Smooth muscle cell (in vitro differentiated cells): ENCODE results near the gene KANSL1. TPM values are rescaled to one million over a fixed set of nuclear protein-coding genes. Genes with fewer than 3 reads are reported as not detected.
"Not testable (repeated sequence)": the region's sequence is repeated elsewhere in the genome, so short reads cannot be mapped to it uniquely, and the experiment has no call there.

Experiments used
- DNase-seq: peaks from one replicate; lab custom pipeline; 2025; ENCODE audit not compliant: unreplicated experiment; lab: John Stamatoyannopoulos, UW
- H2AFZ ChIP-seq: fragments of 200-600 bp; sonication (generic); 2 replicates; pipeline ENCODE4 v1.6.0; 2016; ENCODE audit warnings: antibody characterized with exemption, low read depth, mild to moderate bottlenecking
- H3F3A ChIP-seq: fragments of 200-600 bp; sonication (generic); 2 replicates; pipeline ENCODE4 v1.6.0; 2017; ENCODE audit warnings: antibody characterized with exemption, low read depth
- H3K27ac ChIP-seq: fragments of 200-600 bp; sonication (generic); 2 replicates; pipeline ENCODE4 v1.5.1; 2016; ENCODE audit warnings: low read depth, mild to moderate bottlenecking
- H3K27me3 ChIP-seq: fragments of 200-600 bp; sonication (generic); 2 replicates; pipeline ENCODE4 v1.6.1; 2016; ENCODE audit warnings: low read depth, mild to moderate bottlenecking
- H3K36me3 ChIP-seq: fragments of 200-600 bp; sonication (generic); 2 replicates; pipeline ENCODE4 v1.5.1; 2016; ENCODE audit warnings: low read depth
- H3K4me1 ChIP-seq: fragments of 200-600 bp; sonication (generic); 2 replicates; pipeline ENCODE4 v1.5.1; 2016; ENCODE audit warnings: low read depth
- H3K4me2 ChIP-seq: fragments of 200-600 bp; sonication (generic); 2 replicates; pipeline ENCODE4 v1.6.0; 2016; ENCODE audit warnings: mild to moderate bottlenecking
- H3K4me3 ChIP-seq: fragments of 200-600 bp; sonication (generic); 2 replicates; pipeline ENCODE4 v1.5.1; 2016; ENCODE audit warnings: mild to moderate bottlenecking
- H3K79me2 ChIP-seq: fragments of 200-600 bp; sonication (generic); 2 replicates; pipeline ENCODE4 v1.6.0; 2016; ENCODE audit warnings: low read depth, mild to moderate bottlenecking
- H3K9ac ChIP-seq: fragments of 200-600 bp; sonication (generic); 2 replicates; pipeline ENCODE4 v1.6.0; 2016; ENCODE audit warnings: low read depth
- H3K9me3 ChIP-seq: fragments of 200-600 bp; sonication (generic); replicated peaks from 2 replicates; pipeline ENCODE4 v1.5.1; 2016; ENCODE audit warnings: low read depth
- H4K20me1 ChIP-seq: fragments of 200-600 bp; sonication (generic); 2 replicates; pipeline ENCODE4 v1.6.0; 2016; ENCODE audit warnings: low read depth
- CTCF ChIP-seq: fragments of 200-600 bp; sonication (generic); IDR thresholded peaks from 2 replicates; pipeline ENCODE4 v1.5.1; 2017; ENCODE audit warnings: borderline replicate concordance, mild to moderate bottlenecking, antibody characterized with exemption; ENCODE audit not compliant: insufficient read depth, poor library complexity, severe bottlenecking
- WGBS: methylation state at CpG from one replicate; pipeline ENCODE4 v1.1.7; 2016; ENCODE audit warnings: low lambda C conversion rate; 5-methylcytosine and 5-hydroxymethylcytosine counted together
- polyA plus RNA-seq: library from polyadenylated mRNA; unstranded; fragments of >200 nt; fragmentation: Nextera tagmentation; extraction: Ambion mirVana; gene quantifications from 2 replicates; pipeline ENCODE4 v1.2.1, GENCODE V29; 2016
- total RNA-seq: library from RNA; depleted of rRNA; stranded (reverse); fragments of >200 nt; gene quantifications from 2 replicates; pipeline ENCODE4 v1.2.3, GENCODE V29; 2014

KANSL1 gene
- total and polyA plus RNA-seq, 2 experiments from 2014 or later, result 16.9 to 69.7 TPM

GRCh38 chr17:46190763-46191162 is 2.5 kb downstream of the KANSL1 start:
- Histone ChIP-seq H2AFZ (no peak overlapping the region), H3F3A (peaks cover 14% of the 10 kb centered on the region), H3K4me3 (peak overlapping the region; percentile 97), H3K4me1 (peaks cover 32% of the 10 kb centered on the region), H3K36me3 (no peaks in the 10 kb centered on the region), H3K9ac (peak overlapping the region; percentile 94), H4K20me1 (peaks cover 85% of the 10 kb centered on the region), H3K27ac (peak overlapping the region; percentile 95), H3K9me3 (no peaks in the 10 kb centered on the region), H3K79me2 (peaks cover 84% of the 10 kb centered on the region), H3K4me2 (peak overlapping the region; percentile 91), H3K27me3 (no peaks in the 10 kb centered on the region)
- 67% methylated on average over 4 of the region's 4 CpGs for WGBS
- no peak for TF ChIP-seq CTCF
- no peak for DNase-seq

- H3K9me3 ChIP-seq, H2AFZ ChIP-seq, H3K4me2 ChIP-seq, H3K4me3 ChIP-seq, H3F3A ChIP-seq, H3K27me3 ChIP-seq, DNase-seq, H3K9ac ChIP-seq, H3K36me3 ChIP-seq: not testable (repeated sequence)
- 90% methylated on average over 3 of the region's 3 CpGs for WGBS
- peaks cover 100% of the 10 kb centered on the region for H4K20me1 ChIP-seq
- H3K79me2 ChIP-seq, result peaks cover 100% of the 10 kb centered on the region
- peak overlapping the region; percentile 21 for H3K27ac ChIP-seq
- peaks cover 33% of the 10 kb centered on the region for H3K4me1 ChIP-seq
These were observed 6.4 kb downstream of the KANSL1 start for GRCh38 chr17:46186827-46187235.

GRCh38 chr17:46184696-46185095 is 8.5 kb downstream of the KANSL1 start:
- Histone ChIP-seq H2AFZ (no peak overlapping the region), H3K36me3 (no peaks in the 10 kb centered on the region), H3K4me2 (no peak overlapping the region), H3K79me2 (peaks cover 100% of the 10 kb centered on the region), H3K9me3 (no peaks in the 10 kb centered on the region), H3K4me1 (peaks cover 24% of the 10 kb centered on the region), H3K9ac (no peak overlapping the region), H4K20me1 (peaks cover 100% of the 10 kb centered on the region), H3K27ac (no peak overlapping the region), H3K4me3 (no peak overlapping the region), H3K27me3 (no peaks in the 10 kb centered on the region), H3F3A (peaks cover 8% of the 10 kb centered on the region)
- no peak for TF ChIP-seq CTCF
- DNase-seq, result no peak
- 91% methylated on average over 7 of the region's 7 CpGs for WGBS

- H4K20me1 ChIP-seq, result peaks cover 100% of the 10 kb centered on the region
These were observed 9.8 kb downstream of the KANSL1 start for GRCh38 chr17:46183383-46183782.

GRCh38 chr17:46182961-46183360 is 10.3 kb downstream of the KANSL1 start:
- Histone ChIP-seq H3K27me3 (no peaks in the 10 kb centered on the region), H3K9me3 (no peaks in the 10 kb centered on the region), H3K4me1 (peaks cover 21% of the 10 kb centered on the region), H3K79me2 (peaks cover 100% of the 10 kb centered on the region), H2AFZ (no peak overlapping the region), H3K4me2 (no peak overlapping the region), H3K4me3 (no peak overlapping the region), H3K36me3 (no peaks in the 10 kb centered on the region), H3K9ac (no peak overlapping the region), H3F3A (peaks cover 8% of the 10 kb centered on the region), H4K20me1 (peaks cover 100% of the 10 kb centered on the region), H3K27ac (peak overlapping the region; percentile 2)
- no peak for TF ChIP-seq CTCF
- 87% methylated on average over 3 of the region's 3 CpGs for WGBS
- no peak for DNase-seq

More at GRCh38 chr17:46183383-46183782, 9.8 kb downstream of the KANSL1 start:
- H3K27ac ChIP-seq, result peak overlapping the region; percentile 2
- H3K27me3 ChIP-seq, H3K9ac ChIP-seq, H2AFZ ChIP-seq, H3K36me3 ChIP-seq, H3F3A ChIP-seq, H3K4me2 ChIP-seq, DNase-seq, H3K9me3 ChIP-seq, H3K4me3 ChIP-seq: not testable (repeated sequence)
- H3K4me1 ChIP-seq, result peaks cover 21% of the 10 kb centered on the region
- 76% methylated on average over 7 of the region's 7 CpGs for WGBS
- peaks cover 100% of the 10 kb centered on the region for H3K79me2 ChIP-seq
